CD1c-positive myeloid dendritic cell (primary cell): Measurements from ENCODE around the gene BCAS3.

Experiments
- DNase-seq: peaks from one replicate; pipeline ENCODE4 v3.0.0-alpha.2; 2016; ENCODE audit errors: extremely low spot score

BCAS3 gene

GRCh38 chr17:61155590-61156237 lies 478.1 kb downstream of the BCAS3 start:
- no peak for DNase-seq

GRCh38 chr17:61157246-61157886 lies 479.7 kb downstream of the BCAS3 start:
- no peak for DNase-seq

- no peak for DNase-seq
These were observed 480.7 kb downstream of the BCAS3 start for GRCh38 chr17:61158376-61158775.

GRCh38 chr17:61159221-61159814 lies 481.7 kb downstream of the BCAS3 start:
- DNase-seq = peak; percentile 6

GRCh38 chr17:61160204-61160603 lies 482.6 kb downstream of the BCAS3 start:
- no peak for DNase-seq

DNA sequence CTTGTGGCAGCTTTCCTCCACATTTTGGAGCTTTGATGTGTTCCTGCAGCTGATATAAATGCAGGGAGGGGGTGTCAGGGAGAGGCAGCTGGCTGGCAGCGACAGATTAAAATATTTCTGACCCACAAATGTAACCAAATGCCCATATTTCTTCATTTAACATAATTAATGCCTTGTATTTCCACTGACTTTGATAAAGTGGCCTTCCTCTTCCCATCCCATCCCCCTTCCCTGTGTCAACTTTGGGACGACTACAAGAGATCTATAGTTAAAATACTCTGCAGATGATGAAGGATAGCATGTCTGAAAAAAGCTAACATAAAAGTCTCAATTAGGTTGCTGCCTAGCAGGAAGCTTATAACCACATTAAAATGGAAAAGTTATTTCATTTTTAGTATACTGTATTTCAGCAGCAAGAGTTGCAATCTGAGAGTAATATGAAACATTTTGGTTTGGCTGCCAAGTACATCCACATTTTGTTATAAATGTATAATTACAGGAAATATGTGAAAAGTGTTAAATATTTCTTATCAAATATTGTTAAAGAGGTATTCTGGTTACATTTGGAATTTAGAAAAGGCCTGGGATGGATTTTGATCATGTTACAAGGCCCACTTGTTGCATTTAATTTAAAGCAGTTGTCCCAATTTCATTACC lies 483.3 kb downstream of the BCAS3 start:
- no peak for DNase-seq

DNA sequence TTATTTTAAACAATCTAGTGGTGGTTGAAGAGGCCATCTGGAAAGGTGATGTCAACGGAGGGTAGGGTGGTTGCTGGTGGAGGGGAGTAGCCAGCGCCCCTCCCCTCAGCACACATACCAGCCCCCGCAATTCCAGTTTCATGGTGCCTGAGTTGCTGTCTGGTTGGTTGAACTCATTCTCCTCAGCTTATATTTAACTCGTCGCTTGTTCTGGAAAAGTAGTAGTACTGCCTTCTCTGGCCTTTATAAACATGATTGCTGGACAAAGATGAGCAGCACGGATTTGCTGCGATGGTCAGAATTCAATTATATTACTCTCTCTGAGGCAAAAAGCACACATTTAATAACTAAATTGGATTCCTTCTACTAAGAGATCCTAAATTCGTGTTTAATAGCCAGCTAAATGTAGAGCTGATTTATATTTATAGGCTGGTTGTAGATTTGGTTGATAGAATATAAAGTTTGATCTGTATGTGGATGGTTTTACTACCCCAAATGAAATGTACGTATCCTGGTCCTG lies 484.0 kb downstream of the BCAS3 start:
- no peak for DNase-seq

GRCh38 chr17:61164517-61164916 lies 486.9 kb downstream of the BCAS3 start:
- no peak for DNase-seq

GRCh38 chr17:61167075-61167474 lies 489.4 kb downstream of the BCAS3 start:
- DNase-seq = no peak

- no peak for DNase-seq
These were observed 490.9 kb downstream of the BCAS3 start for GRCh38 chr17:61168506-61168905.

GRCh38 chr17:61174310-61174709 lies 496.7 kb downstream of the BCAS3 start:
- no peak for DNase-seq

GRCh38 chr17:61175298-61176142 lies 497.9 kb downstream of the BCAS3 start:
- no peak for DNase-seq

DNA sequence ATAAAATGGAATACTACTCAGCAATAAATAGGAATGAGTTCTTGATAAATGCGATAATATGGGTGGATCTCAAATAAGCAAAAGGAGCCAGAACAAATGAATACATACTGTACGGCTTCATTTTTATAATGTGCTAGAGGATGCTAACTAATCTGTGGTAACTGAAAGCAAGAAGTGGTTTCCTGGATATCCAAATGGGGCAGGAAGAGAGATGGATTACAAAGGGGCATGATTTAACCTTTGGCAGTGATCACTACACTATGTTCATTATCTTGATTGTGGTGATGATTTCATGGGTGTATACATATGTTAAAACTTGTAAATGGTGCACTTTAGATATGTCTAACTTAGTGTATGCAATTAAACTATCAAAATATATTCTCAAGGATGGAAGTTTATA lies 499.7 kb downstream of the BCAS3 start:
- DNase-seq = no peak

GRCh38 chr17:61178284-61178683 lies 500.6 kb downstream of the BCAS3 start:
- DNase-seq = no peak

DNA sequence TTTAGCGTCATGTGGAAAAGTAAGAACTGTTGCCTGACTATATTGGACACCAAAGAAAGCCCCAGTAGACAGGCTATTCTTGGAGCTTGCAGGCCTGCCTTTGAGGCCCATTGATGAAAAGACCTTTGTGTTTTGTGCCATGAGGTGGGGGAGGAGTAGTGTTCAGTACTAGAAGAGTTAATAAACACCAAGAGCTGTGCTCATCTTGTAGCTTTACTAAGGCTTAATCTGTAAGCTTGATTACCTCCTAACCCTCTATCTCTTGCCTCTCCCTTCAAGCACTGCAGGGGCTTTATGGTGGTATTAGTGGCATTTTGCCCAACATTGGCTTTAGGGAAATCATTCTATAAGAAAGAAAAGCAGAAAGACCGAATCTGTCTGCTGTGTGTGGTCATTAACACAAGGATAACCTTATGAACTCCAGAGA lies 501.7 kb downstream of the BCAS3 start:
- no peak for DNase-seq

DNA sequence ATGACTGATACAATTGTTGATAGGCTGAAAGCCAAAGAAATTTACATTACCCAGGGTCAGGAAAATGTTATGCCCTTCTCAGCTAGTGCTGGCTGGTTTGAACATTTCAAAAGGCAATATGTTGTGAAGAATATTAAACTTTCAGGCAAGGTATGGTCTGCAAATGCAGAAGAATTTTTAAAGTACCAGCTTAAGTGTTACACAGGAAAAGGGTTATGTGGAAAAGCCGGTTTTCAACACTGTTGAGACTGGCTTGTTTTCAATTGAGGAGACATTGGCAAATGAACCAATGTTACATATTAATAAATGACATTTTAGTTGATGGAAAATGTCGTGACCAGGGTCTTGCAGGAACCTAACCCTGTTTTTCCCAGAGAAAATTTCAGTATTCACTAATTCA lies 506.1 kb downstream of the BCAS3 start:
- DNase-seq = no peak

DNA sequence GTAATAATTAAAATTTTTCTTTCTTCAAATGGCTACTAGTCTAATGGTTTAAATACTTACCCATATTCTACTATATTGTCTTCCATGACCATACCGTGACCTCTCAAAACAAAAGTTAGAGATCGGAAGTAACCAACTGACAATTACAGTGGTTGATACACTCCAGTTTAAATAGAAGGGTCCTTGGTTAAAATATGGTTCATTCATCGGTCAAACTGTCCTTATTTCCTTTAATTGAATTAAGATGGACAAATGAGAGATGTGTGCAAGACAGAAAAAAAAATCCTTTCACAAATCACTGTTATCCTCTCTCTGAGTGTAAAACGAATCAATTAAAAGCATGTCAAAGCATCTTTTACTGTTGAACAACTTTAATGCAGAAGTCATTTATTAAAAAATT lies 507.7 kb downstream of the BCAS3 start:
- DNase-seq = no peak

DNA sequence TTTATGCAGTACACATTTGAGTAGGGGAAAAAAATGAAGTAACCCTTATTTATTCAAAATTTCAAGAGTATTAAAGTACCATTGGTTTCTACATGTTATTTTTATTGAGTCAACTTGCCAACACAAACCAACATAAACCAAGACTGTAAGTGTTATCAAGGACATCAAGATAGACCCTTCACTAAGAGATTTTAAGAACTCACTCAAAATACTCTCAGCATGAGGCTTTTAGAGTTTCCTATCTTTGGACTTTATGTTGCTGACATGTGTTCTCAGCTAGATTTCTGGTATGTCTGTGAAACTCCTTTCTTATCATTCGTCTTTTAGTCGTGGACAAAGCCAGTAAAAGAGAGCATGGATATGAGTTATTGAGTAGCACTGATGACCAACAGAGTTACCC lies 509.4 kb downstream of the BCAS3 start:
- DNase-seq = no peak

DNA sequence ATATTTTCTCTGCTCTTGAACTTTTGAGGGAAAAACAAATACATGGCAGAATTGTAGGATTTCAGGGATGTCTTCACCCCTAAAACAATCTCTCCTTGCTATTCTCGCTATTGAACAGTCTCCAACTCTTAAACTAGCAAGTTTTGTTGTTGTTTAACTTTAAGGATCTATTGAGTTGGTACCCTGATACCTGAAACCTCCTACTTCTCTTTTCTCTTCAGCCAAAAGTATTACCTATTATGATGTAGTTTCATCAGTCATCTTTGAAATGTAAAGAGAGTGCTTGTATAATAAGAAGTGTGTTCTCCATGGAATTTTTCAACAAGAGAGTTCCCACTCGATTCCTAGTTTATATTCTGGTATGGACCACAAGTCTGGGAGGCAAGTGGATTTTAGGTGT lies 510.4 kb downstream of the BCAS3 start:
- no peak for DNase-seq

GRCh38 chr17:61189968-61190367 lies 512.3 kb downstream of the BCAS3 start:
- no peak for DNase-seq

GRCh38 chr17:61196302-61196704 lies 518.7 kb downstream of the BCAS3 start:
- DNase-seq = no peak

DNA sequence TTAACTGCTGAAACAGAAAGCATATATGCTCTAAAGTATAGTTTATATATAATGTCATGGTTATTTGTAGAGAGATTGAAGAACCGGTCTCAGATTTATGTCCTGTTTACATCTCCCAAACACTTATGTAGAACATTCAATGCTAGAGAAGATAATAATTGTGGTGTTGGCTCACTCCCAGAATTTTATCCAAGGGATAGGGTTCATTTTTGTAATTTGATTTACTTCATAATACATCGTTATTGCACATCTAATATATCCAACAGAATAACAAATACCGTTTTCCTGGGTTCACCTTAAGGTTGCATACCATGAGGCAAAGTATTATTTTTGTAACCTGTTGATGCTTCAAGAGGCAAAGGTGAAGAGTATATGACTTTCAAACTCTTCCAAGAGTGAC lies 519.1 kb downstream of the BCAS3 start:
- no peak for DNase-seq
